Hematopoietic multipotent progenitor cell treated with erythropoietin and hydrocortisone succinate and interleukin-3 and kit ligand, for 8 days (in vitro differentiated cells): Measurements from ENCODE around the gene SLC6A12.
"Not testable (repeated sequence)": the region's sequence is repeated elsewhere in the genome, so short reads cannot be mapped to it uniquely, and the experiment has no call there.

Source experiments
- DNase-seq: peaks from one replicate; pipeline ENCODE4 v3.0.0-alpha.2; 2015

The SLC6A12 gene

DNA sequence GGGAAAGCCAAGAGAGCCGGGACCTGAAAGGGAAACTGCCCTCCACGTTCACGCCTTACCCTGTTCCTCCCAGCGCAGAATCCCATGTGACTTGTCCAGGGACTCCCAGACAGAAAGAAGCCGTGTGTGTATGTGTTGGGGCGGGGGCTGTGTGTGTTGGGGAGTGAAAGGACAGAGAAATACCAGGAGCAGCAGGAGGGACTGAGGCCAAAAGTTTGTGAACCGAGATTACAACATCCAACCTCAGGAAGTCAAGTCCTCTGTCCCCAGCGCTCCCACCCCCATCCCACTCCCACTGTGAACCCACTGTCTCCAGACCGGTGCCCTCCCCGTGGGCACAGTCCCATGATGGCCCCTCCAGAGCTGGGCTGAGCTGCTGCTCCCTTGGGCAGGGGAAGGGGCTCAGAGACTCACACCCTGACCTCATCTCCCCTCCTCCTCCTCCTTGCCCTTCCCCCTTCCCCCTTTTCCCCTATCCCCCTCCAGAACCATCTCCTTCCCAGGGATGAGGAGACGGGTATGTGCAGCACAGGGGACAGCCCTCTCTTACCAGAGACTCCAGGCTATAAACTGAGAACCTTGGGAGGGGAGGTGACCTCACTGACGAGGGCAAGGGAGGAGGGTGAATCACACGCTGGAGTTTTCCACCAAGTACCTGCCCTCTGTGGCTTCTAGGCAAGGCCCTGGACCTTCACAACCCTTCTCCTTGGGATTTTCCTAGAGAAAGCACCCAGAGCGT is at the start of gene SLC6A12:
Gene SLC6A12 (minus strand): TSS at position 155 of the 739 bp plus-strand sequence. CDS start 4,171 bp downstream, outside the sequence.
- no peak for DNase-seq

- no peak for DNase-seq
These were observed 49.6 kb upstream of the SLC6A12 start for GRCh38 chr12:263574-263973.

- no peak for DNase-seq
These were observed 48.9 kb upstream of the SLC6A12 start, which contains the start of gene SLC6A13 for GRCh38 chr12:262817-263216. TSS of gene SLC6A13 (minus strand) at chr12:262836. CDS start at chr12:260052, 2,784 bp downstream.

GRCh38 chr12:262113-262512 is 48.2 kb upstream of the SLC6A12 start:
- no peak for DNase-seq

- no peak for DNase-seq
These were observed 43.8 kb upstream of the SLC6A12 start for GRCh38 chr12:257521-258321.

DNA sequence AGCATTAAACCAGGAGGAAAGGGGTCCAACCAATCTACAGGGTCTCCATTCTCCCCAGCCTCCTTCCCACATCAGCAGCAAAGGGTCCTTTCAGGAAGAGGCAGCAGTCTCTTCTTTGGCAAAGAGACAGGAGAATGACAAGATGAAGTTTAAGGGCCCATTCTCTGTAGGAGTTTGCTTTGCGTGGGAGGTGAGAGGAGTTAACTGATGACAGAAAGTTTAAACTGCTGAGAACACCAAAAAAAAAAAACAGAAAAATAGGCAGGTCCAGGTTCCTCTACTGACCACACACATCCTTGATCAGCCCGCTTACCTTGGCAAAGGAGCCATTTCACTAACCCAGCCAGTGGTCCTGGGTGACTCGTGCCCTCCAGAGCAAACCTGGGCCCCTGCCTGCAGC is 43.0 kb upstream of the SLC6A12 start:
- DNase-seq = no peak

DNA sequence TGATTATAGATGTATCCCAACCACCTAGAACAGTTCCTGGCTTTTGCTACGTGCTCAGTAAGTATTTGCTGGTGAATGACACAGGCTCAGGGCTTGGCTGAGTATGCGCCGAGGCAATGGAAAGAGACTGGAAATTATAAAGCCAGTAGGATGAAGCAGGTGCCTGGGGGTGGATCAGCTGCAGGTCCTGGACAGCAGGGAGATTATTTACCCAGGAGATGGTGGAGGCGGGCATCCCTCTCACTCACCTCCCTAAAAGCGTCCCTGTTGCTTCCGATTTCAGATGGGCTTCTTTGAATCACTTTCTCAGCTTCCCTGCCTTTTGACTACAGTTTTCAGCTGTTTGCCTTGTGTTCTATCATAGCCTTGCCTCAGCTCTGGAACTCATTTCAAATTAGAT is 42.3 kb upstream of the SLC6A12 start:
- no peak for DNase-seq

- no peak for DNase-seq
These were observed 41.0 kb upstream of the SLC6A12 start for GRCh38 chr12:254912-255311.

GRCh38 chr12:254039-254438 is 40.1 kb upstream of the SLC6A12 start:
- DNase-seq = no peak

DNA sequence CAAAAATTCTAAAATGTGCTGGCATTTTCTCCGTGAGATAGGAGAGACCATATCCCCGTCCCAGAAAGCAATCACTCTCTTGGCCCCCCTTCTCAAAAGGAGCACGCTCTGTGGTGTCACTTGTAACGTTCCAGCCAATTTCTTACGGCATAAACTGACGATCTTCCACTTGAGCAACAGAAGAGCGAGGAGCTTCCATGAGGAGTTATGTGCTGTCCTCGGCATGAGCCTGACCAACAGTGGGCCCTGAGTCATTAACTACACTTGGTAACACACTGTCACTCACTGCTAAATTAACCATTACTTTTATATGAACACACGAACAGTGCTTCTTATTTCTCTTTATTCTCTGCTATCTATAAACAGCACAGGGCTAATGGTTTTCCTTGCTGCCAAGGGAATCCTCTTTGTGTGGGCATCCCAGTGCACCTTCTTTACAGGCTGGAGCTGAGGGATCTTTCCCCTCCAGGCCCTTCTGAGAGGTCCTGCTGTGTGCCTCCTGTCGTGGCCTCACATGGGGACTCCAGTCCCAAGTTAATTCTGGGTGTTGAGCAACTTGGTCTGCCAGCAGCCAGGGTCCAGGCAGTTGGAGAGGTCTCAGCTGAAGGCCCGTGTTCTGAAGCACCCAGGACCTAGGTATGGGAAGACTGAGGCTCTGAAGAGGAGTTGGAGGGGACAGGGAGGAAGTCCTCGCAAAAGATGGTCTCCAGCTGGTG is 39.3 kb upstream of the SLC6A12 start:
- no peak for DNase-seq

DNA sequence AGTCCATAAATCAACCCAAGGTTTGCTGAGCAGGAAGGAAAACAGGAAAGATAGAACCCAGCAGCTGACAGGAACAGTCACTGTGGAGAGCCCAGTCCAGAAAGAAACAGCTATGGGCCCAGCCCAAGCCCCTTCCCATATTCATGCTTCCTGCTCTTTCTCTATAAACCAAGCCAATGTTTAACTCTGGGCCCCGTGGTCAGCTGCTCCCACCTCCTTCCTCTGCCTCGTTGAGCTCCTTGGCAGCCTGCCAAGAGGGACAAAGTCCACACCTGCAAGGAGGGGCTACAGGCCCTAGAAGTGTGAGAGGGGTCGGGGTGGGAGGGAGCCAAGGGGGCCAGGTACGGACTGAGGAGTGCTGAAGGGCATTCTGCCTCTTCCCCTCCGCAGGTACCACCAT is 38.7 kb upstream of the SLC6A12 start:
- DNase-seq = no peak

- DNase-seq = no peak
These were observed 33.3 kb upstream of the SLC6A12 start for GRCh38 chr12:247271-247670.

DNA sequence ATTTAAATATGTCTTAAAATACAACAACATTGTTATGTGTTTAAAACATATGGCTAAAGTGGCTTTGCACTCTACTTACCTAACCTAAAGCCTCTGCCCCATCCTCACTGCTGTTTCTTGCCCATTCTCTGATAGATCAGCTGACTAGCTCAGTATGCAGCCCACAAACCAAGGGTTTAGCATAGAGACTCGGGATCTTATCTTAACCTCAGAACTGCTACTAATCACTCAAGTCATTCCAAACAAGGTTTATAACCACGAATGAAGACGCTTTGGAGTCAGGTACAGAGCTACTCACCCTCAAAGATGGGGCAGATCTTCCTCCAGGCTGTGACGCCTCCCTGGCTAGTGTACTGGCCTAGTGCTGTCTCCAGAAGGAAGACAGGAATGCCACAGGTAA is 29.4 kb upstream of the SLC6A12 start:
- DNase-seq = no peak

GRCh38 chr12:242496-242895 is 28.5 kb upstream of the SLC6A12 start:
- no peak for DNase-seq

DNA sequence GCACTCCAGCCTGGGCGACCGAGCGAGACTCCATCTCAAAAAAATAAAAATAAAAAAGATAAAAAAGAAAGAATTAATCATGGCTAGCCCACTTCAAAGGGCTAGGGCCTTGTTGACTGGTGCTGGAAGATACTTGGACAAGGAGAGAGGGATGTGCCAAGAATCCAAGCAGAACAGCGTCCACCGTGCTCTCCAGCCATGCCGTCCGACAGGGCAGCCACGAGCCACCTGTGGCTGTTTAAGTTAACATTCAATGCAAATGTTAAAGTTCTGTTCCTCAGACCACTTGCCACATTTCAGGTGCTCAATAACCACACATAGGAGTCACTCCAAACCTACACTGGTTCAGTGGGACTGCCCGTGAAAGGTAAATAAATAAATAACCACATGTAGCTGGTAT is 27.3 kb upstream of the SLC6A12 start:
- no peak for DNase-seq

- DNase-seq = no peak
These were observed 26.6 kb upstream of the SLC6A12 start for GRCh38 chr12:240566-240965.

DNA sequence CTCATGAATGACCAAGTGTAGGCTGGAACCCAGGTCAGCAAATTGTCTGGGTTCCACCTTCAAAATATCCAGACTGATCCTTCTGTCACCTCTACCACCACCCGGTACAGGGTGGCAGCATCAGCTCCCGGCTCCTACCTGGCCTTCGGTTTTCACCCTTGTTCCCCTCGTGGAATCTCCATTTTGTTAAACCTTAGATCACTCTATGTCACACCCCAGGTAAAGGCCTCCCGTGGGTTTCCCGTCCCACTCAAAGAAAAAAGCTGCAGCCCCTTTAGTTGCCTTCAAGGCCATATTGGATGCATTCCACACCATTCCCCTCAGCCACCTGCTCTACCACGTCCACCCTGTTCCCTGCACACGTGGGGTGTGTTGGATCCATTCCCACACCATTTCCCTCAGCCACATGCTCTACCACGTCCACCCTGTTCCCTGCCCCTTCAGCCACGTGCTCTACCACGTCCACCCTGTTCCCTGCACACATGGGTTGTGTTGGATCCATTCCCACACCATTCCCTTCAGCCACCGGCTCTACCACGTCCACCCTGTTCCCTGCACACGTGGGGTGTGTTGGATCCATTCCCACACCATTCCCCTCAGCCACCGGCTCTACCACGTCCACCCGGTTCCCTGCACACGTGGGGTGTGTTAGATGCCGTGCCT is 24.9 kb upstream of the SLC6A12 start:
- no peak for DNase-seq

DNA sequence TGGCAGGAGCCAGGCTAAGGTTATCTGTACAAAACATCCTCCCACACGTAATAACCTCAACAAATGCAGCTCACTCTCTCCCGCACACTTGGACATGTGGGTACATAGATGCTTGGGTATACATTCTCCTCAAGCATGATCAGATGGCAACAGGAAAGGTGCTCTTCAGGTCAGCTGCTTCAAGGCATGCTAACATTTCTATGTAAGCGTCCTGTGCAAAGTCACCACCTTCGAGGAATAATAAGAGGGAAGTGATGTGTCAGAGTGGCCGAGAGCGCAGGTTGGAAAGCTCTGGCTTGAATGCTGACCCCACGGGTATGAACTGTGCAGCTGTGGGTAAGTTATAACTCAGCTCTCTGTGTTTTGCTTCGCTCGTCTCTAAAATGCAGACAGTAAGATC is 24.2 kb upstream of the SLC6A12 start:
- no peak for DNase-seq

DNA sequence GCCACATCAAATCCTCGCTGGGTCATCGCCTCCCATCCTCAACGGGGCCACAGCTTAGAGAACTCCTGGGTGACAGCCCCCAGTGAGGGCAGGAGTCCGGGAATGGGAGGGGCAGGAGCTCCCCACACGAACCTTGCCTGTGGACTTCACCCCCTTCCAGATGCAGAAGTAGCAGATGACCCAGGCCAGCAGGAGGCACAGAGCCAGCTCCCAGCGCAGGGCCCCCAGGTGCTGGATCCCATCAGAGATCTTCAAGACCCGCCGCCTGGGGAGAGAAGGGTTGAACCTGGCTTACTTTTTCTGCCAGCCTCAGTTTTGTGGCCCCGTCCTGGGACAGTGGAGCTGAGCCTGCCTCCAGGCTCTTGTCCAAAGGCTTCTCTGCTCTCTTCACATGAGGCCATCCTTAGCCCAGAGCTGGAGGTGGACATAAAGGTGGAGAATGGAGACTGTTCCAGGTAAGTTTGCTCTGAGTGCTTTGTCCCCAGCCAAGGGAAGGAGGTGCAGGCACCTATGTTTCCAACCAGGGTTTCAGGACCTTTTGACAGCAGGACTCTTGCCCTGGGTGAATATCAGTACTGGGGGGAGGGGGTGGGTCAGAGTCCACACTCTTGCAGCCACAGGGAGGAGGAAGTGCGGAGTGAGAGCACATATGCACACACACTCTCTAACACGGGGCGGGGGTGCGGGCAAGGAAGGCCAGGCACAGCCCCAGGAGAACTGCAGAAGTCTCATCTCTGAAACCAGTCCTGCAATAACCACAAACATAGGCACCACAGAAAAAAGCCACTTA is 23.3 kb upstream of the SLC6A12 start:
- DNase-seq = no peak

DNA sequence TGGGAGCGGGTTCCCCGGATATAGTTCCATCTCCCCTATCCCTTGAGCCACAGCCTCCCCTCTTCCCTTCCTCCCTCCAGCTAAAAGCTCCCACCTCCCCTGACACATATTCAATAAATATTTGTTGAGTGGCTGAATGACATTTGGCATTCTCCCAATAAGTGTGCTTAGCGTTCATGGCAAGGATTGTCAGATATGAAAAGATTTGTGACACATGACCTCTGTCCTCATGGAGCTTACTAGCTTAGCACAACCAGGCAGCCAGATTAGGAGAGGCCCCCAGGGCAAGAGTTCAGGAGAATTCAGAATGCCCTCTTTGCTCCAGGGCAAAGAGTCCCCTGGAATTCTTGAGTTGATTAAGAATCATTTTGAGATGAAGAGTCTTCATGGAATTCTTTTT is 22.5 kb upstream of the SLC6A12 start:
- no peak for DNase-seq

DNA sequence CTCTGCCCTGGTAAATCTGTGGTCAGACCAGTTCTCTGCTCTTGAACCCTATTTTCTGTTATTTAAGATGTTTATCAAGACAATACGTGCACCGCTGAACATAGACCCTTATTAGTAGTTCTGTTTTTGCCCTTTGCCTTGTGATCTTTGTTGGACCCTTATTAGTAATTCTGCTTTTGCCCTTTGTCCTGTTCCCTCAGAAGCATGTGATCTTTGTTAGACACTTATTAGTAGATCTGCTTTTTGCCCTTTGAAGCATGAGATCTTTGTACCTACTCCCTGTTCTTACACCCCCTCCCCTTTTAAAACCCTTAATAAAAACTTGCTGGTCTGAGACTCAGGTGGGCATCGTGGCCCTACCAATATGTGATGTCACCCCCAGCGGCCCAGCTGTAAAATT is 22.0 kb upstream of the SLC6A12 start:
- not testable (repeated sequence) for DNase-seq

GRCh38 chr12:234891-235415 is 21.0 kb upstream of the SLC6A12 start:
- DNase-seq = no peak
